Ovary (tissue), 3 donors: Measurements from ENCODE around the gene OSBP.

ENCODE experiments used
- EP300 ChIP-seq: sonication (generic); formaldehyde crosslinking; IDR thresholded peaks from one replicate; pipeline ENCODE4 v1.6.1; 2017; ENCODE audit warnings: antibody characterized with exemption
- POLR2A ChIP-seq: fragments of 450-650 bp; IDR thresholded peaks from one replicate; pipeline ENCODE4 v1.6.1; 2017; ENCODE audit warnings: antibody characterized with exemption, mild to moderate bottlenecking, moderate library complexity
- TF ChIP-seq, protein P1 (sequence below), 3 donors: fragments of 450-650 bp in 2 of 3; fragments of 200-600 bp in 1 of 3; IDR thresholded peaks; one replicate each; pipeline versions ENCODE4 v1.5.1 to v1.8.0; 2016 to 2022; ENCODE audit warnings: antibody characterized with exemption in 3 of 3, mild to moderate bottlenecking in 1 of 3
- donor health status: DM: no; HTN: no; CAD: no.

DNA sequence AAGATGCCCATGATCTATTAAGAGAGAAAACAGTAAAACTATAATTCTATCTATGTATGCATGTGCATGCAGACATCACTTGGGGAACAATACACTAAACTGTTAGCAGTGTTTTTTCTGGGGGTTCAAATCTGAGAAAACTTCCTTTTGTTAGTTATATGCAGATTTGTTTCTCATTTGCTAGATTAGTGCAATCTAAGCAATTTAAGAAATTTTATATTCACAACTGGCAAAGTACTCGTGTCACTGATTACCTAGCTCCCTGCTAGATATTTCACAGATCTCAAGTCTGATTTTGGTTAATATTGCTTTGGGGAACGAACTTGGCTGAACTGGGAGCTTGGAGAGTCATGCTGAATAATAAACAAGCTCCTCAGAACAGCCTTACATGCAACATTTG lies 14.9 kb upstream of the OSBP start:
- TF ChIP-seq, protein P1, sequence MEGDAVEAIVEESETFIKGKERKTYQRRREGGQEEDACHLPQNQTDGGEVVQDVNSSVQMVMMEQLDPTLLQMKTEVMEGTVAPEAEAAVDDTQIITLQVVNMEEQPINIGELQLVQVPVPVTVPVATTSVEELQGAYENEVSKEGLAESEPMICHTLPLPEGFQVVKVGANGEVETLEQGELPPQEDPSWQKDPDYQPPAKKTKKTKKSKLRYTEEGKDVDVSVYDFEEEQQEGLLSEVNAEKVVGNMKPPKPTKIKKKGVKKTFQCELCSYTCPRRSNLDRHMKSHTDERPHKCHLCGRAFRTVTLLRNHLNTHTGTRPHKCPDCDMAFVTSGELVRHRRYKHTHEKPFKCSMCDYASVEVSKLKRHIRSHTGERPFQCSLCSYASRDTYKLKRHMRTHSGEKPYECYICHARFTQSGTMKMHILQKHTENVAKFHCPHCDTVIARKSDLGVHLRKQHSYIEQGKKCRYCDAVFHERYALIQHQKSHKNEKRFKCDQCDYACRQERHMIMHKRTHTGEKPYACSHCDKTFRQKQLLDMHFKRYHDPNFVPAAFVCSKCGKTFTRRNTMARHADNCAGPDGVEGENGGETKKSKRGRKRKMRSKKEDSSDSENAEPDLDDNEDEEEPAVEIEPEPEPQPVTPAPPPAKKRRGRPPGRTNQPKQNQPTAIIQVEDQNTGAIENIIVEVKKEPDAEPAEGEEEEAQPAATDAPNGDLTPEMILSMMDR (IDR thresholded peaks at IDR 0.05) = no peak
- no peak for TF ChIP-seq POLR2A
- no peak for TF ChIP-seq EP300
